HG02852 (cell line): Measurements from ENCODE around the gene CHRND.

Experiments used
- ATAC-seq: cut with Tn5 transposase; IDR thresholded peaks from one replicate; pipeline ENCODE4 v1.9.1; 2021; ENCODE audit warnings: mild to moderate bottlenecking, moderate library complexity; ENCODE audit not compliant: unreplicated experiment

CHRND gene

DNA sequence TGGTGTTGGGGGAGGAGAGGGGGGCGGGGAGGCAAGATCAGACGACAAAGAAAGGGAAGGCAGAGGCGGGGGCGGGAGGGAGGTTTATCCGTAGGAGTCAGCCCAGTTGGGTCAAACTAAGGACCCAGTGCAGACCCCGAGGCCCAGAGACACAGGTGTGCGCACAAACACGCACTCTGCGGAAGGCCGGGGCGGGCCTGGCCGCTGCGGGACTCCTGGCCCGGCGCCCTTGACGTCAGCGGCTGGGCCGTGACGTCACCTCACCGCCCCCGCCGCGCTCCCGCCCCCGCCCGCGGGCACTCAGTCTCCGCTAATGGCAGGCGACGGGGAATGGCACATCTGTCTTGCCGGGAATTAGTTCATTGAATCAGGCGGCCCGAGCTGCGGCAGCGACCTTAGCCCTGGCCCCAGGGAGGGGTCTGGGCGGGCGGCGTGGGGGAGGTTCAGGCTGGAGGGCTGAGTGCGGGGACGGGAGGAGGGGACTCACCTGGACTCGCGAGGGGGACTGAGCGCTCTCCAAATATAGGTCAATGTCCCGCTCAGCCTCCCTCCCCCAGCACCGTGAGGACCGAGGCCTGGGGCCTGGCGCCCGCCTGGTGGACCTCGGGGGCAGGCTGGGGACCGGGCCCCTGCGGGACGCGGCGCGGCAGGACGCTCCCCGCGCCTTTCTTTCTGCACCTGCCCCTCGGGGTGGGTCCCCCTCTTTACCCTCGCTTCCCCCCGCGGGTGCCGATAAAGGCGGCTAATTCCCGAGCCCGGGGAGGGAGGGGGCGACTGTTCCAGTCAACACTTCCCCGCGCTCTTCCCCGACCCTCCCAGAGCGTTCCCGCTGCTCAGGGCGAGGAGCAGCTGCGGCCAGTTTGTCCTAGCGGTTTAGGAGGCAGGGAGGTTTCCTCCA, 22.8 kb upstream of the CHRND start:
- no peak for ATAC-seq

DNA sequence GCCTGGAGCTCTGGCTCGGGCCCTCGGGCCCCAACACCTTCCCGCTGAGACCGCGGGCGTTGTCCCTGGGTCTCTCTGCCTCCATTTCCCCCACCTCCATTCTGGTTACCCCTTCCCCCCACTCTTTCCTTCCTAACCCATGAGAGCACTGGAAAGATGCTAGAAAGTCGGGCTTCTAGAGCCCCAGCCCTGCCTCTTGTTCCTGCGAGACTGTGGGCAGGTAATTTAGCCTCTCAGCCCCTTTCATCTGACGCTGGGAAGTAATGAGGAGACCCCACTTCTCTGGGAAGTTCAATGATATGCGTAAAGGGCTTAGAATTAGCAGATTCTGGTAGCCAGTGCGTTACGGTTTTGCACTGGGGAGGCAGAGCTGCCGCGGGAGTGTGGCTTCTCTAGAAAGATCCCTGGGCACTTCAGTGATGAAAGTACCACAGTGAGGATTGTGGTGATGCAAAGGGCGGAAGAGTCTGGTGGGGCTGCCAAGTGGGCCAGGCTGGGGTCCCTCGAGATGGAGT, 22.1 kb upstream of the CHRND start:
- no peak for ATAC-seq

DNA sequence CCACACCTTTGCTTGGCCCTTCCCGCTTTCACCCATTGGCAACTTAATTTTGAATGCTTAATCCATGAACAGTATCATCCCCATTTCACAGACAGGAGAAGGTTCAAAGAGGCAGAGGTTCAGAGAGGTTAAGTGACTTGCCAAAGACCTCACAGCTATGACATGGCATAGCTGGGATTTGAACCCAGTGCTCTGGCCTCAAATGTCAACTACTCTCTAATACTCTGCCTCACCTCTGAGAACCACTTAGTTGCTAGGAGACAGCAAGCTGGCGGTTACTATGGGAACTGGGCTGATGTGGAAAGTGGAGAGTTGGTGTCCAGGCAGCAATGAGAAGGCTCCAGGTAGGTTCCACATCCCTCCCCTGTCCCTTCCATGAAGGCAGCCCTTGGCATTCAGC, 21.5 kb upstream of the CHRND start:
- ATAC-seq, result no peak

DNA sequence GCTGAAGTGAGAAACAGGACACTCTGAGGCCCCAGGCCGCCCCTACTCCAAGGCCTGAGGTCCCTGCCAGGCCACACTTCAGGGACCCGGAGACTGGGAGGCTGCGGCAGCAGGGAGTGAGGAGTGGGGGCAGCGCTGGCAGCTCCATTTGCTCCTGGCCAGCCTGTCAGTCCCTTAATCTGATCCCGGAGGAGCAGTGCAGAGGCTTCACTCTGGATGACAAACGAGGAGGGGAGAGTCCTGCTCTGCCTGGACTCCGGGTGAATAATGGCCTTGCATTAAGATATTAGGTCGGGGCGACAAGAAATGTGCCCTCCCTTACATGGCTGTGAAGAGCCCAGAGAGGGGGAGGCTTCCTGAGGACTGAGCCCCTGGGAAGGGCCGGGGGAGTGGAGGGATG, 20.1 kb upstream of the CHRND start:
- no peak for ATAC-seq

DNA sequence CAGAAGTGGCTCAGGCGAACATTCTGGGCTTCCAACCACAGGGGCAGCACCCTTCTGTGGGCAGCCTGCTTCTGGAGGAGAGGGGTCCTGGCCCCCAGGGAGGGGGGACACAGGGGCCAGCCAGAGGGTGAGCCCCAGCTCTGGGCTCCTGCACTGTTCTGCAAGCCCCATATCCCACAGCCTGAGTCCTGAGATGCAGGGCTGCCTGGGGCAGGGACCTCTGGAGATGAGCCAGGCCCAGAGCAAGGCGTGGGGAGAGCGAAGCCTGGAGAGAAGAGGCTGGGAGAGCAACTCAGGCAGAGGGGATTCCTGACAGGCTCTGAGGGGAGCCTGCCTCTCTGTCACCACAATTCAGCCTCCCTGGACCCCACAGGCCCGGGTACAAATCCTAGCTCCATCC, 19.3 kb upstream of the CHRND start:
- ATAC-seq, result no peak

DNA sequence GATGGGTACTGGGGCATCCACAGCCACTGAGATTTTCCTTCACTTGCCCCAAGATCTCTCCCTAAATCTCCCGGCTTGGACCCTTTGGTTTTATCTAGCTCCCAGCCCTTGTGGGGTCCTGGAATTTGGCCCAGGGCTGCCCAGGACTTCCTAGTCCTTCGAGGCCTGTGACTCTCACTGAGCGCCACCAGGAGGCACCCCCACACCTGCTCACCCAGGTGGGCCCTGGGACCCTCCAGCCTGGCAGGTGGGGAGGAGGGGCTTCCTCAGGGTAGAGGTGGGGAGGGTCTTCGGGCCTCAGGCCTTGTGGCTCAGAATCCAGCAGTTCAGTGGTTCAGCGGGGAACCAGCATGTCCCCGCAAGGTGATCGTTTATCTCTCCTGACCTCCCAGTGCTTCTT, 17.7 kb upstream of the CHRND start:
- no peak for ATAC-seq

DNA sequence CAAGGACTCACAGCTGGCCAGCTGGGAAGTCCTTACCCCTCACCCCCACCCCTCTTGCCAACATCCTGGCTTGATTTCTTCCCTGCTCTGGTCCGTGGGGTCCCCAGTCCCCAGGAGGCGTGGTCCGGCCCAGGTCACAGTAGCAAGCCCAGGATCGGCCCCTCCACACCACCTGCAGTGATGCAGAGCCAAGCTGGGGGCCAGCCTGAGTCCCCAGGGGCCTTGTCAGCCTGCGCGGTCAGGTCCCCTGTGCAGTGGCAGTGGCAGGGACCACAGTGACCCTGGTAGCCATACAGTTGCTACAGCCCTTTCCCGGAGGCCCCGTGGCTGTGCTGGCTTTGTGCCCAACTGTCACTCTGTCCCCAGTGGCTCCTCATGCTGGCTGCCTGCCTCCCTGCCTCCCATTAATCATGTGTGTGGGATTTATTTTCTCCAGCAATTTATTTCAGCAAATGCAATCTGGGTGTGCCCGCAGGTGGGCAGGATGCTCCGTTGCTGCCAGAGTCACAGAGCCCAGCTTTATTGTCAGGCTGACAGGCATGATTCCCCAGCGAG, 14.5 kb upstream of the CHRND start:
- no peak for ATAC-seq

DNA sequence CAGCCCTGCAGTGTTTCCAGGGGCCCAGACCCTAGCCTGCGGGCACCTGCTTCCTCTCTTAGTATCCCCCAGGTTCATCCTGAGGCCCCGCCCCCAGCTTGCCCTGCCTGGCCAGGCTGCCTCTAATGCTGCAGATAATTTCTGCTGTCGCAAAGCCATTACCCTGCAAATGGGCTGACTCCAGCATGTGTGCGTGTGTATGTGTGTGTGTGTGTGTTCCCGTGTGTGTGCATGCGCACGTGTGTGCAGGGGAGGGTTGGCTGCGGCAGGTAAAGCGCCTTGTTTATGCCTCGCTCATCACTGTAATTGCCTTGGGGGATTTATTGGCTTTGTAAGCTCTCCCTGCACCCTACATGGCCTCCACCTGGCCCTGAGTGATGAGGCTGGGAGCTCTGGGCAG, 13.4 kb upstream of the CHRND start:
- ATAC-seq, result no peak

DNA sequence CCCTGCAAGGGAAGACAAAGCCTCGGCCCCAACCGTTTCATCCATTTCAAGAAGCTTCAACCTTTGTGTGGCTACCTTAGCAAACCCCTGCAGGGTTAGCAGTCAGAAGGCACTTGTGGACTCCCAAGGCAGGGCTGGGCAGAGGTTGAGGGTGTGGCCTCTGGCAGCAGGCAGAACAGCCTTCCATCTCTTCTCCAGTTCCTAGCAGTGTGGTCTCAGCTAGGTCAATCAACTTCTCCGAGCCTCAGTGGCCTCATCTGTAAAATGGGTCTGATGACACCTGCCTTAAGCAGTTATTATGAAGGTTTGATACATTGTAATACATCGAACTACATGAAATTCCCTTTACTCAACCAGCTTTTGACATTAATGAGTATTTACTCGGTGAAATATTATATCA, 12.6 kb upstream of the CHRND start:
- no peak for ATAC-seq

DNA sequence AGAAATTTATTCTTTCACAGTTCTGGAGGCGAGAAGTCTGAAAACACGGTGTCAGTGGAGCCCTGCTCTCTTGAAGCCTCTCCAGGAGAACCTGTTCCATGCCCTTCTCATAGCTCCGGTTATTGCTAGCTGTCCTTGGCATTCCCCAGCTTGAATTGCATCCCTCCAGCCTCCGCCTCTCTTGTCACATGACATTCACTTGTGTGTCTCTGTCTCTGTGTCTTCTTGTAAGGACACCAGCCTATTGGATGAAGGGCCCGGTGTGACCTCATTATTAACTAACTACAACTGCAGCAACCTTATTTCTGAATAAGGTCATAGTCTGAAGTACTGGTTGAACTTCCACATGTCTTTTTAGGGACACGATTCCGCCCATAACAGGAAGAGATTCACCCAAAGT, 10.3 kb upstream of the CHRND start:
- no peak for ATAC-seq

DNA sequence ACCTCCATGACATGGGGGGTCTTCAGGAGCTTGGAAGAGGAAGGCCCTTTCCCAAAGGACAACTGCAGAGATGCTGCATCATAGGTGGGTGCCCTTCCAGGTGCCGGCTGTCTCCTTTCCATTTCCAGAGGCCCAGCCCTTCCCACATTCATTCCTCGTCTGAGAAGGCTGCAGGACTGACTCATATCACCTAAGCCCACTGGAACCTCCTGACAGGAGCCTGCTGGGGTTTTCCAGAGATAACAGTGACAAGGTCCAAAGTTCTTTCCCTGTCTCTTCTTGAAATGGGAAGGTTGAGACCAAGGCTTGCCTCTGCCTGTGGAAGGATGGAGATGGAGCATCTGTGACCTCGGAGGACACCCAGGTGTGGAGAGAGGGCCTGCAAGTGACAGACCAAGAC, 9.4 kb upstream of the CHRND start:
- no peak for ATAC-seq

DNA sequence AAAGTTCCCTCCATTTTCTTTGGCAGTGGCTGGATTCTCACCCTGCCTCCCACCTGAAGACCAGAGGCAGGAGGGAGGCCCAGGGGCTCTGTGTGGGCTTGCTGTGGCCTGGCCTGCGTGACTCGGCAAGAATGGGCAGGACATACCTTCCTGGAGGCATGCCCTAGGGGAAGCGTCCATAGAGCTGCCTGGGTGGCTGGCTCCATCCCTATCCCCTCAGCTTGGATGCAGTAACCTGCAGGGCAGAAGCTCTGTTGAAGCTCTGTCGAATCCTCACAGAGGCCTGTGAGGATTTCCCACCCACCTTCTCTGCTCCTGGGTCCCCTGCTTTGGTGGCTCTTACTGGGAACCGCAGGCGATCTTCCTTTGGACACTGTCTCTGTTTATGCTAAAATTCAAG, 7.1 kb upstream of the CHRND start:
- no peak for ATAC-seq

DNA sequence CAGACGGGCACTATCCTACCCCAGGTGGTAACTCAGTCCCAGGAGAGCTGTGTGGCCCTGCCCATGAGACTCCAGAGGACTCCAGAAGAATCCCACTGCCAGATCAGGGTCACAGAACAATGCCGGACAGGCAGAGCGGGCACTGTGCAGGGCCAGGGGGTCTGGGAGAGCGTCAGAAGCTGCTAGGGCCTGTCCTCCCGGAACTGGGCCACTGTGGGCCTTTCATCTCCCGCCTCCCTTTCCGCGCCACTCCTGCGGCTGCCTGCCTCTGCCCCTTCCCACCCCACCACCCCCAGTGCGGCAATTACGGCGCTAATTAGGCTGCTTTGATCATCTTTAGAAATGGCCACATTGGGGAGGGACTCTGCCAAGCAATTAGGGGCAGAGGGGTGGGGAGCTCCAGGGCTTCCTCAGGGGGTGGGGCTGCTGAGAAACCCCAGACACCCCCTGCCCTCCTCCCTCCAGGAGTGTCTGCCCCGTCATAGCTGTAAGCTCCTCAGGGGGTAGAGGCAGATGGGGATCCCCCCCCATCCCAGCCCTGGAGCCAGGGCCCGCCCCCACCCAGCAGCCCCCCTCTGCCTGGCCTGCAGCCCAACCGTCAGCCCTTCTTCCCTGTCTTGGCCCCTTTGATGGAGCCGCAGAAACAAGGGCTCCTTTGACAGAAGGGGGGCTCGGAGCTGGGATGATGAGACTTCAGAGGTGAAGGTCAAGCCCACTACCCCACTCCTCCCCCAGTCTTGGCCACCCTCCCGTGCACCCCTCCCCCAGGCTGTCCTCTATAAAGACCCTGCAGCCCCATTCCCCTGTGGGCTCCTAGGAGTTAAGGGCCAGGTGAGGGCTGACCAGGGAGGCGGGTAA, 6.2 kb upstream of the CHRND start, which contains the start of gene PRSS56:
PRSS56 (plus strand) TSS at position 808 of the 858 bp plus-strand sequence. CDS start 211 bp downstream, outside the sequence.
- no peak for ATAC-seq

DNA sequence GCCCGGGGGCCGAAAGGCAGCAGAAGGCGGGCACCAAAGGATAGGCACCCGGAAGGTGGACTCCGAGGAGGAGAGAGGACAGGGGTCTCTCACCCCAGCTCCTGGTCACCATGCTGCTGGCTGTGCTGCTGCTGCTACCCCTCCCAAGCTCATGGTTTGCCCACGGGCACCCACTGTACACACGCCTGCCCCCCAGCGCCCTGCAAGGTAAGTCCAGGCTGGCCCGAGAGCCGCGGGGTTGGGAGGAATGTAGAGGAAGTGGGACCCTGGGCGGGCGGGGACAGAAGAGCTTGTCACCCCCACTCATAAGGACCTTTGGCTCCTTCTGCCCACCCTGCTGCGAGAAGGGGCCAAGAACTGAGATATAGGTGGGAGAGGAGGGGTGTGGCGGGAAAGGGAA, 5.5 kb upstream of the CHRND start:
- ATAC-seq, result no peak

DNA sequence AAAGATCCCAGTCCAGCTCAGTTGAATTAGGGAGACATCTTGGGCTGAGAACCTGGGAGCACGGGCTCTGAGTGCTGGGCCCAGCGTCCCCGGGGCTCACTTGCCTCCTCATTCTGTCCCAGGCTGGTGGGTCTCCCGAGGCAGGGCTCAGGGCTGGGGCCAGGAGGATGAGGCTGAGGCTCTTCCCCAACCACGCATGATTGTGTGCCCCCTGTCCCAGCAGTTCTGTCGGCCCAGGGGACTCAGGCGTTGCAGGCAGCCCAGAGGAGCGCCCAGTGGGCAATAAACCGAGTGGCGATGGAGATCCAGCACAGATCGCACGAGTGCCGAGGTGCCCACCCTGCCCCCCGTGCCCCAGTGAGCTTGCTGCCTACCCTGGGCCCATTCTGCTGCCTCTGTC, 4.9 kb upstream of the CHRND start:
- no peak for ATAC-seq

DNA sequence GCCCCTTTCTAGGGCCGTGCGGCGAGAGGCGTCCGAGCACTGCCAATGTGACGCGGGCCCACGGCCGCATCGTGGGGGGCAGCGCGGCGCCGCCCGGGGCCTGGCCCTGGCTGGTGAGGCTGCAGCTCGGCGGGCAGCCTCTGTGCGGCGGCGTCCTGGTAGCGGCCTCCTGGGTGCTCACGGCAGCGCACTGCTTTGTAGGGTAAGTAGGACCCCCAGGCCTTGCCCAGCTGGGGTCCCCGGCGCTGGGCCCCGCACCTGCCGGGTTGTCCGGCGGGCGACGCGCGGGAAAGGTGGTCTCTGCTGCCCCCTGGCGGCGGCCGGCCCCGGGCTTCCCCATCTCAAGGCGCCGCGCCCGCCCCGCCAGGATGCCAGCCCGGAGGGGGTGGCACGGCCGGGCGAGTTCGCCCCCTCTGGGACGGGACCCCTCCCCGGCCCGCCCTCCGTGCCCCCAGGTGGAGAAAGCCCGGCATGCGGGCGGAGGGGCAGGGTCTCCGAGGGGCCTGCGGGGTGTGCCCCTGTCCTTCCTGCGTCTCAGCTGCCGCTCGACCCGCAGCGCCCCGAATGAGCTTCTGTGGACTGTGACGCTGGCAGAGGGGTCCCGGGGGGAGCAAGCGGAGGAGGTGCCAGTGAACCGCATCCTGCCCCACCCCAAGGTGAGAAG, 3.9 kb upstream of the CHRND start:
- ATAC-seq, result no peak

DNA sequence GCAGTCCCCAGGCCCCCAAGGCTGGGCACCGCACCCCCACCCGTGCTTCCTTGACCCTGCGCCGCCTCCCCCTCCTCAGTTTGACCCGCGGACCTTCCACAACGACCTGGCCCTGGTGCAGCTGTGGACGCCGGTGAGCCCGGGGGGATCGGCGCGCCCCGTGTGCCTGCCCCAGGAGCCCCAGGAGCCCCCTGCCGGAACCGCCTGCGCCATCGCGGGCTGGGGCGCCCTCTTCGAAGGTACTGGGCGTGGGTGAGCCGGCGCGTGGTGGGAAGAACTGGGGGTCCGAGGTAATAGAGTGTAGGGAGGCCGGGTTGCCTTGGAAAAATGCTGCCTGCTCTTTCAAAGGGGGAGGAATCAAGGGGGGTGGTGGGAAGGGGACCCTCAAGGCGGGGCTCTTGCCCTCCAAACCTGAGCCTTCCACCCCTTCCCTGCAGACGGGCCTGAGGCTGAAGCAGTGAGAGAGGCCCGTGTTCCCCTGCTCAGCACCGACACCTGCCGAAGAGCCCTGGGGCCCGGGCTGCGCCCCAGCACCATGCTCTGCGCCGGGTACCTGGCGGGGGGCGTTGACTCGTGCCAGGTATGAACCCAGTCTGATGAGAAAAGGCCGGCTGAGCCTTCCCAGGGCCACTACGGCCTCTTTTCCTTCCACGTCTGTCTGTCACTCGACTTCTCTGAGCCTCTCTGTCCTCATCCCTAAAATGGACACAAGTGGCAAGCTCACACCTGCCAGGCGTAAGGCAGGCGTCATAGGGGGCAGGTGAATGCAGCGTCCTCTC, 3.1 kb upstream of the CHRND start:
- no peak for ATAC-seq

DNA sequence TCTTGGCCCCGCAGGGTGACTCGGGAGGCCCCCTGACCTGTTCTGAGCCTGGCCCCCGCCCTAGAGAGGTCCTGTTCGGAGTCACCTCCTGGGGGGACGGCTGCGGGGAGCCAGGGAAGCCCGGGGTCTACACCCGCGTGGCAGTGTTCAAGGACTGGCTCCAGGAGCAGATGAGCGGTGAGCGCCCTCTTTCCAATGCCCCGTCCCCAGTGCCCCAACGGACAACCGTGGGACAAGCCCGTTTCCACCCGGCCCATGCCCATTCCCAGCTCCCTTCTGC, 2.6 kb upstream of the CHRND start:
- ATAC-seq, result no peak

DNA sequence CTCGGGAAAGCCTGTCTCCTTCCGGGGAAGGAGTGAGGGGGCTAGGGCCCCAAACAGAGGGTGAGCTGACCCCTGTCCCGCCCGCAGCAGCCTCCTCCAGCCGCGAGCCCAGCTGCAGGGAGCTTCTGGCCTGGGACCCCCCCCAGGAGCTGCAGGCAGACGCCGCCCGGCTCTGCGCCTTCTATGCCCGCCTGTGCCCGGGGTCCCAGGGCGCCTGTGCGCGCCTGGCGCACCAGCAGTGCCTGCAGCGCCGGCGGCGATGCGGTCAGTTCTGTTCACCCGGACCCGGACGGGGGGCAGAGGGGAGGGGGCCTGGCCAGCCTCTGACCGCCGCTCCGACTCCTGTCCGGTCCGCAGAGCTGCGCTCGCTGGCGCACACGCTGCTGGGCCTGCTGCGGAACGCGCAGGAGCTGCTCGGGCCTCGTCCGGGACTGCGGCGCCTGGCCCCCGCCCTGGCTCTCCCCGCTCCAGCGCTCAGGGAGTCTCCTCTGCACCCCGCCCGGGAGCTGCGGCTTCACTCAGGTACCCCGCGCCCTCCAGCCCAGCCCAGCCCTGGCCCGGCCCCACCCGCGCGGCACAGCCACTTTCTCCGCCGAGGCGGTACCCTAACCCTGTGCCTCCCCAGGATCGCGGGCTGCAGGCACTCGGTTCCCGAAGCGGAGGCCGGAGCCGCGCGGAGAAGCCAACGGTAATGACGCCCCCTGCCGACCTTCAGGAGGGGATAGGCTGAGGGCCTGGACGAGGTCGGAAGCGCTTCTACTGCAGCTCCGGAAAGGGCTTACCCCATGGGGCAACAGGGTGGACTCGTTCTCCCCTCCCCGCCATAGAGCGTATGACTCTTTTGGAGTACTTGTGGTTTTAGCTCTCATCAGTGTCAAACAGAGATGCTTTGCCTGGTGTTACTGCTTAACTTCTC, 2.0 kb upstream of the CHRND start:
- no peak for ATAC-seq
